Umbilical cord (tissue), 2 donors: ENCODE results near the gene DDX3X. TPM values are rescaled to one million over a fixed set of nuclear protein-coding genes. Genes with fewer than 3 reads are reported as not detected.
A peak's percentile ranks its signal among the peaks of the same experiment; 100 is the strongest.

ENCODE experiments used
- DNase-seq: peaks from one replicate; pipeline ENCODE4 v3.0.0-alpha.2; 2015; ENCODE audit warnings: low spot score
- total RNA-seq: library from RNA; depleted of rRNA; stranded (reverse); fragments of >200 nt; gene quantifications from one replicate; pipeline ENCODE4 v1.2.3, GENCODE V29; 2014; ENCODE audit warnings: low replicate concordance; ENCODE audit not compliant: insufficient read depth

Gene DDX3X
- total RNA-seq, 1 donor from 2014 or later = 335 TPM

DNA sequence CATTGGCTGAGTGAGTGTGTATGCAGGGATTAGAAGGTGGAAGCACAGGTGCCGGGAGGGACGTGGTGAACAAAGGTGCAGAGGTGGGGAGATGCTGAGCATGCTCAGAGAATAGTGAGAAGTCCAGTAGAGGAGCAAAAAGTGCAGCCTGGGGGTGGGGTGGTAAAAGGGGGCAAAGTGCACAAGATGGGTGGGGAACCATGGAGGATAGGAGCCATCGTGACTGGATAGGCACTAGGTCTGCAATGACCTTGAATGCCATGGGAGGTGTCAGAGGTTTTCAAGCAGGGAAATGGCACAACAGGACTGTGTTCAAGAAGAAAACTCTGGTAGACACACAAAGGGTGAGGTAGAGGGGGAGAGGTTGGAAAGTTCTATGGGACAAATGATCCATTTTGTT is 6.6 kb upstream of the DDX3X start:
- no peak for DNase-seq

DNA sequence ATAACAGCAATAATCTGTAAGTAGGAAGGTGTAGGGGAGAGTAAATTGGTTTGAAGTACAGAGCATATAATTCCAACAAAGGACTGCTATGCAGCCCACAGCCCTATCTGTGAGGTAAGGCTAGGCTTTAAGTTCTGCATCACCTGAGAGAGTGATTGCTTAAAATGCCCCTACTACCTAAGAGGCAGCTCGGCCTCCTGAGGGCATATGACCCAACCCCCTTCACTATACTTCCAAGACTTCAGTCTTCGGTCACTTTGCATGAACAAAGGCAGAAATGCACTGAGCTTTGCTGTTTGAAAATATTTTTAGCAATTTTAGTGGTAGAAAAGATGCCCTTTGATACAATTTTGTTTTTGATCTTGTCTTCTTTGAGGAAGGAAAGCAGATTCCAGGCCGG is 4.9 kb upstream of the DDX3X start:
- DNase-seq = no peak

DNA sequence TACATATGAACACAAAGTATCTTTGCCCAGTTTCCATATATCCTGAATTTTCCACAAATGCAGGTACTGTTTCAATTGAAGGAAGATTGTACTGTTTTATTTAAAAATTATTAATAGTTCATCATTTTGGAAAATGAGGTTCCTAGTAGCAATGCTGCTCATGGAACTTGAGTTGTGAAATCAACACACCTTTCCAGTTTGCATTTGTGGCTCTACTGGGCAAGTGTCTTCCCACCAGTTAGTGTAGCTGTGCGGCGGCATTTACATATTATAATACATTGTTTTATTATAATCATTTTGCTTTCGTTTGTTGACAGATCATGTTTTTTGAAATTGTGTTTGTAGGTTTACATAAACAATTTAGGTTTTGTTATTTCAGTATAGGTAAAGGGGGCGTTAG is 2.0 kb upstream of the DDX3X start:
- no peak for DNase-seq

GRCh38 chrX:41332408-41333002 is 1.5 kb upstream of the DDX3X start:
- peak; percentile 18 for DNase-seq

GRCh38 chrX:41333003-41333743 is 789 bp upstream of the DDX3X start:
- DNase-seq = peak; percentile 87

DNA sequence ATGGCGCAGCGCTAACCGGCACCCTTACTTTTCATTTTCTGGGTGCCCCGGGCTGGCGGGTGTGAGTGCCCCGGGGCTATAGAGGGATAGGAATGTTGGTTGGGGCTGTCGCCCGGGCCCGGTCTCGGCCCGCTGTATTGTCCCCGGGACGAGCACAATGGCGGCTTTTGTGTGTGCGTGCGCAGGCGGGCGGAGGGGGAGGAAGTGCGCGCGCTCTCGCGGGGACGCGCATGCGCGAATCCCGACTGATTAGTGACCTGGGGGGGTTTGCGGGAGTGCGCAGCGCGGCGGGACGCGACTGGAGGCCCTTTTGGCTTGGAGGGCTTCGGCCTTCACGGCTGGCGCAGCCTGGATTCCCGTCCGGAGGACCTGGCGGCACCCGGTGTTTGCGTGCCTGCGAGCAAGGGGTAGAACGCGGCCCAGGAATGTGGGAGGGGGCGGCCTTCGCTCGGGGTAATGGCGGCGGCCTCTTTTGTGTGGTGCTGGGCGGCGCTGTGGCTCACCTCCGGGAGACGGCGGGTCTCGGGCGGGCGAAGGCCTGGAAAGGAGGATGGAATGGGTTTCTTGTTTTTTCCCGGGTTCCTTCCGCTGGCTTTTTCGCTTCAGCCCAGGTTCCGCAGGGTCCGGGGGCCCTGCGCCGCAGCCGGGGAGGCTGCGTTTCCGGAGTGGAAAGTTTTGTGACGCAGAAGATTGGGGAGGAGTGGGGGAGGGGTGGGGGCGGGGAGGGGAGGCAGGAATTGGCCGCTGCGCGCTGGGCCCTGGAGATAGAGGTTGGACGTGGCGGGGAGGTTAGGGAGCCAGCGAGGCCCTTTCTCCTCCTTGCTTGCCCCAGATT is 618 bp downstream of the DDX3X start:
- peak; percentile 77 for DNase-seq

DNA sequence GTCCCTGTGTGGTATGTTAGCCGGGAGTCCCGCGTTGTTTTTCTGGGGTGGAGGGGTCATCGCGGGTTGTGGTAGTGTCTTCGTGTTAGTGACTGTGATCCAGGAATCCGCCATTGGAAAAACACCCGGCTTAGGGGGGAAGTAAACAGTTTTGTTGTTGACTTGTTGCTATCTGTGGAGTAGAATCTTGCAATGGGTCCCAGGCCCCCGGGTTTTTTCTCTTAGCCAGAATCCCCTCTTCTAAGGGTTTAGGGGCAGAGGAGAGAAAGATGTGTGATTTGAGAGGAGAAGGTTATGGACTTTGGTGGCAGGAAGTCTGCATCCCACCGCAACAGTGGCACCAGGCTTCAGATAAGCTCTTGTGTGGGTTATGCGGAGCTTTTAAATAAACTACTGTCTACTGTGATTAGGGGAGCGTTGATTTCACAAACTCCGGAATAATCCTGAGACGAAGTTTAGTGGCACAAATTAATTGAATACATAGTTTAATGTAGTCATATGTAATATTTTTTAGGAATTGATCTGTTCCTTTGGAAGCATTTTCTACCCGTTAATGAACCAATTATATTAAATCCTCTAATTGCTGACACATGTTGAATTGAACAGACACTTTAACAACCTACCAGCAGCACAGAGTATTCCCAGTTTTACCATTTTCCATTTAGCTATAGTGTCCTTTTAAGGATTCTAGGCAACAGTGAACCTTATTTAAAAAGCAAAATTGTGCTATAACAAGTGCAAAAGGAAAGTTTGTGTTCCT is 1.4 kb downstream of the DDX3X start:
- no peak for DNase-seq

DNA sequence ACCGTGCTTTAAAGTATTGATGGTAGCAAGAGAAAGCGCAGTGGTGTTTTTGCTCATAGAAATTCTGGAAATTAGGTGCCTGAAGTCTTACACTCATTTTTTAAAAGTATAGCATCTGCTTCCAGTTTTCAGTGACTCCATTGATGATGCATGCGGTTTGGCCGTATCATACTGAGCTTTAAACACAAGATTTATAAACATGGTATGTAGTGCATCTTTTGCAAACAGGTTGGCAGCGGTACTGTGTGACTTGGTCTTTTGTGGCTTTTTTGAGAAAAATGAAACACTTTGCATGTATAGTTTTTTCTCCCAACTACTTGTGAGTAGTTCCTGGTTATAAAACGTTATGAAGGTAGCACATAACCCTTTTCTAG is 2.0 kb downstream of the DDX3X start:
- no peak for DNase-seq

DNA sequence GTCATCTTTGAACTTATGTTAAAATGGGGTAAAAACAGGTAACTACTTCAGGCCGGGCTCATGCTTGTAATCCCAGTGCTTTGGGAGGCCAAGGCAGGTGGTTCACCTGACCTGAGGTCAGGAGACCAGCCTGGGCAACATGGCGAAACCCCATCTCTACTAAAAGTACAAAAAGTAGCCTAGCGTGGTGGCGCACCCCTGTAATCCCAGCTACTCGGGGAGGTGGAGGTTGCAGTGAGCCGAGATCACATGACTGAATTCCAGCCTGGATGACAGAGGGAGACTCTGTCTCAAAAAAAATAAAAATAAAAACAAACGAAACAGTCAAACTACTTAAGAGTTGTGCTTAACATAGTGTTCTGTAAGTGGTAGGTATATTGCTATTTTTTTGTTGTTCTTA is 2.5 kb downstream of the DDX3X start:
- DNase-seq = no peak

DNA sequence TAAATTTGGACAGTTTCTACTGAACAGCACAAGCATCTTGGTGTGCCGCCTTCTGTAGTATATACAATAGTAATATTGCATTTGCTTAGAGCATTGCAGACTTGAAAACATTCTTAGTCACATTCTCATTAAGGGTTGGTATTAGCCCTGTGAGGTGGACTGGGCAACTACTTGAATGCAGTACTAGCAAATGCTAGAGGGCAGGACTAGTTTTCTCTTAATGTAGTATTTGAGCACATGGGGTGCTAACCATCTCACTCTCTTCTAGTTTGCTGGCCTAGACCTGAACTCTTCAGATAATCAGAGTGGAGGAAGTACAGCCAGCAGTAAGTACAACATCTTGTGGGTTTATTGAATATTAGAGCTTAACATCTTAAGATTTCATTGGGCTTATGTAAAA is 3.2 kb downstream of the DDX3X start:
- peak; percentile 4 for DNase-seq

- no peak for DNase-seq
Measured at GRCh38 chrX:41338436-41338835, 4.5 kb downstream of the DDX3X start.

DNA sequence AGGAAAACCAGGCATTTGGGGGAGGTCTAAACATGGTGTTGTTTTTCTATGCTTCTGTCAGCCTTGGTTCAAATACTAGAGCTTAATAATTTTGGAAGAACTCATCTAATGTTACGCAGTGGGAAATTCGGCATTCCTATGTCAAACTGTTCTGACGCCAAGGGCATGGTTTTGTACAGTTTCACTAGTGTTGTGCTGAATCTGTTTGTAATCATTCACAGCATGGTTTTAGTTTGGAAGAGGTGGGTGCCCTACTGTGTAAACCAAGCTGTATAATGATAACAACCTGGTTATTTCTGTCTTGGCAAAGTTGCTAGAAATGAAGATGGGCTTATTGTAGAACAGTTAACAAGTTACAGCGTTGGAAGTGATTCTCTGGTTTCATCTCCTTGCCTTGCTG is 5.2 kb downstream of the DDX3X start:
- DNase-seq = no peak

GRCh38 chrX:41344053-41344452 is 10.1 kb downstream of the DDX3X start:
- DNase-seq = no peak

DNA sequence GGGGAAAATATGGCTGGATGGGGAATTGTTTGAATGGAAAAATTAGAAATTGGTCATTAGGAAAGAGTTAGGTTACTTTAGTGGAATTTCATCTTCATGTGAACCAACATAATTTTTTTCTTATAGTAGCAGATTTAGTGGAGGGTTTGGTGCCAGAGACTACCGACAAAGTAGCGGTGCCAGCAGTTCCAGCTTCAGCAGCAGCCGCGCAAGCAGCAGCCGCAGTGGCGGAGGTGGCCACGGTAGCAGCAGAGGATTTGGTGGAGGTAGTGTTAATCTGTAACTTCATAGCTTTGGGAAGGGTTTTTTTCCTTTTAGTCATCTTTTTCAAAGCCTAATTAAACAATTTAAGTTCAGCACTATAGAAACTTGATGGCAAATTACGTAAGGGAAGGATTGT is 13.2 kb downstream of the DDX3X start:
- DNase-seq = no peak

- no peak for DNase-seq
Measured at GRCh38 chrX:41348551-41348950, 14.6 kb downstream of the DDX3X start.

- DNase-seq = no peak
Measured at GRCh38 chrX:41350150-41350975, 16.4 kb downstream of the DDX3X start.

DNA sequence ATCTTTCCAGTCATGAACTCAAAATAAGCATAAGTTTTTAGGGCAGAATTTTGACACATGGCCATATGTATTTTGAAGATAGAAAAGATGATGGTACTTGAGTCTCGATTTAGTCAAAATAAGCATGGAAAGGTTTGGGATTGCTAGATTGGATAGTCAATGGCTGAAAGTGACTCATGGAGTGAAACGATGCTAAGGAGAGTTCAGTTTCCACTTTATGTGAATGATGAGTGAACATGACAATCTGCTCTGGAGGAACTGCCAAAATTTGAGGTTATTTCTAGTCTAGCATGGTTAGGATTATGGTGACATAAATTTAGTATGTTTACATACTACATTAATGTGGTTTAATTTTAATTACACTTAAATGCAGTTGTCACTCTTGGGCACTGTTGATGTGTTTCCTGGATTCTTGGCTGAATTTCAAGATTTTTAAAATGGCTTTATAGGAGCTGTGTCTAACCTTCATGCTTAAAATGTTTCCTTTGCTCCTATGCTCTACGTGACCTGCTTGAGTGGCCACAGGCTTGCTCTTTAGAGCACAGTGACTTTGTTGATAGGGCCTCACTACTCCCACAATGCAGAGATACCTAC is 17.1 kb downstream of the DDX3X start:
- no peak for DNase-seq

GRCh38 chrX:41351923-41352322 is 18.0 kb downstream of the DDX3X start:
- no peak for DNase-seq

GRCh38 chrX:41352329-41352838 is 18.4 kb downstream of the DDX3X start:
- DNase-seq = no peak

- DNase-seq = no peak
Measured at GRCh38 chrX:41353985-41354384, 20.0 kb downstream of the DDX3X start.
